Measurements from ENCODE around the gene HSD3B7.
"Not testable (repeated sequence)": the region's sequence is repeated elsewhere in the genome, so short reads cannot be mapped to it uniquely, and the experiment has no call there.

The HSD3B7 gene

DNA sequence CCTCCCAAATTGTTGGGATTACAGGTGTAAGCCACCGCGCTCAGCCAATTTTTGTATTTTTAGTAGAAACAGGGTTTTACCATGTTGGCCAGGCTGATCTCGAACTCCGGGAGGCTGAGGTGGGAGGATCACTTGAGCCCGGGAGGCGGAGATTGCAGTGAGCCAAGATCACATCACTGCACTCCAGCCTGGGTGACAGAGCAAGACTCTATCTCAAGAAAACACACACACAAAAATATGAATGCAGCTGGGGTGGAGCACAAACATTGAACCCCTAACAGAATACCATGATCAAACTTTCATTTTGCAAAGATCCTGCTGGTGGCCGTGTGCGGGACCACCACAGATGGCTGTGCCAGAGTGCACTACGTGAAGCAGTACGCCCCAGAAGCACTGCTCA is 32.7 kb downstream of the HSD3B7 start:
- not testable (repeated sequence) for DNase-seq (ENCODE audit: low read depth in 2 of 3, low spot score in 1 of 3)

DNA sequence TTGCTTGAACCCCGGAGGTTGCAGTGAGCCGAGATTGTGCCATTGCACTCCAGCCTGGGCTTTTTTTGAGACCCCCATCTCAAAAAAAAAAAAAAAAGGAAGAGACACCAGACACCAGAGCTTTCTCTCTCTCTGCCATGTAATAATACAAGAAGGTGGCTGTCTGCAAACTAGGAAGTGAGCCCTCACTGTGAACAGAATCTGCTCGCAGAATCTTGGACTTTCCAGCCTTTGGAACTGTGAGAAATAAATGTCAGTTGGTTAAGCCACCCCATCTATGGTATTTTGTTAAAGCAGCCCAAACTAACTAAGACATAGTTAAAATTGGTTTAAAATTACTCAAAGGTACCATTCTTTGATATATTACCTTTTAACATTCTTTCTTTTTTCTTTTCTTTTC is 35.5 kb downstream of the HSD3B7 start:
- no peak for DNase-seq (ENCODE audit: low read depth in 2 of 3, low spot score in 1 of 3)

DNA sequence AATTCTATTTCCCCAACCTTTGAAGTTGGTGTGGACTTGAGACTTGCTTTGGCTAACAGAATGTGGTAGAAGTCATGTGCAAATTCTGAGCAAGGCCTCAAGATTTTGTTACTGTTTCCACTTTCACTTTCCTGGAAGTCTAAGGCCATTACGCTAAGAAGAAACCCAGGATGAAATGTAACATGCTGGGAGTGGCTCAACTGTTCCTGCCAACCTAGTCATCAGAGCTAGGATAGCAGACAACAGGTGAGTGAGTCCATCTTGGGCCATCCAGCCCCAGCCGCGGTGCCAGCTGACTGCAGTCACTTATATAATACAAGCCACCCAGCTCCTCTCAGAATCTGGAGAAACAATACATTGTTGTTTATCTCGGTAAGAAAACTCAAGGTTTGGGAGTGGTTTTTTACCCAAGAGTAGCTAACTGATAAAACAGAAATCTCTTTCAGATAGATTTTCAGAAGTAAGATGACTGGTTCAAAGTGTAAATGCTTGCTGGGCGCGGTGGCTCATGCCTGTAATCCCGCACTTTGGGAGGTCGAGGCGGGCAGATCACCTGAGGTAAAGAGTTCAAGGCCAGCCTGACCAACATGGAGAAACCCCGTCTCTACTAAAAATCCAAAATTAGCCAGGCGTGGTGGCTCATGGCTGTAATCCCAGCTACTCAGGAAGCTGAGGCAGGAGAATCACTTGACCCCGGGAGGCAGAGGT is 37.7 kb downstream of the HSD3B7 start:
- DNase-seq (ENCODE audit: low read depth in 2 of 3, low spot score in 1 of 3): no peak

DNA sequence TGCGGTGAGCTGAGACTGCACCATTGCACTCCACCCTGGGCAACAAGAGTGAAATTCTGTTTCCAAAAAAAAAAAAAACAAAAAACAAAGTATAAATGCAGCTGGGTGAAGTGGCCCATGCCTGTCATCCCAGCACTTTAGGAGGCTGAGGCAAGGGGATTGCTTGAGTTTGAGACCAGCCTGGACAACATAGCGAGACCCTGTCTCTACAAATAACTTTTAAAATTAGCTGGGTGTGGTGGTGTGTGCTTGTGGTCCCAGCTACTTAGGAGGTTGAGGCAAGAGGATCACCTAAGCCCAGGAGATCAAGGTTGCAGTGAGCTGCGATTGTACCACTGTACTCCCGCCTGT is 38.2 kb downstream of the HSD3B7 start:
- no peak for DNase-seq (ENCODE audit: low read depth in 2 of 3, low spot score in 1 of 3)

DNA sequence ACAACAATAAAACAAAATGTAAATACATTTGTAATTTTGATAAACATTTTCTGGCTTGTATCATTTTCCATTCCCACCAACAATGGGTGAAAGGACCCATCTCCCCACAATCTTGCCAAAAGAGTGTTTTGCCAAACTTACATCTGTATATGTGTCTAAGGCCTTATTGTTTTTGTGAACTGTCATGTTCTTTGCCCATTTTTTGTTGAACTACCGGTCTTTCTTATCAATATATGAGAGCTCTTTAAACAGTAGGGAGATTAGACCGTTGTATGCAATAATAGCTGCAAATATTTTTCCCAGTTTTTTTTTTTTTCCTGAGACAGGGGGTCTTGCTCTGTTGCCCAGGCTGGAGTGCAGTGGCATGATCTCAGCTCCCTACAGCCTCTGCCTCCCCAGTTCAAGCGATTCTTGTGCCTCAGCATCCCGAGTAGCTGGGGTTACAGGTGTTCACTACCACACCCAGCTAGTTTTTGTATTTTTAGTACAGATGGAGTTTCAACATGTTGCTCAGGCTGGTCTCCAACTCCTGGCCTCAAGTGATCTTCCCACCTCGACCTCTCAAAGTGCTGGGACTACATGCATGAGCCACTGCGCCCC is 38.7 kb downstream of the HSD3B7 start:
- DNase-seq (ENCODE audit: low read depth in 2 of 3, low spot score in 1 of 3): no peak

DNA sequence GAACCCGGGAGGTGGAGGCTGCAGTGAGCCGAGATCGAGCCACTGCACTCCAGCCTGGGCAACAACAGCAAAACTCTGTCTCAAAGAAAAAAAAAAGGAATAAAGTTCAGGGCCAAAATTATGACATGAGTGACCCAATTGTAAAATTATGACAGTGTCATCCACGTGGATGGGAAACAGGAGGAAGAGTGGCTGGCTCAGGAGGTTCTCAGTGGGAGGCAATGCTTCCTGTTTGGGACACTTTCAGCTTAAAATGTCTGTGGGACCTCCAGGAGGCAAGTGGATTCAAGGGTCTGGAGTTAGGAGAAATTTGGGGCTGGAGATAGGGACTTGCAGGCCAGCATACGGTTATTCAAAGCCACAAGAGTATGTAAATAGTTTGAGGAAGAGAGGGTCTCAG is 40.3 kb downstream of the HSD3B7 start:
- DNase-seq (ENCODE audit: low read depth in 2 of 3, low spot score in 1 of 3): no peak

DNA sequence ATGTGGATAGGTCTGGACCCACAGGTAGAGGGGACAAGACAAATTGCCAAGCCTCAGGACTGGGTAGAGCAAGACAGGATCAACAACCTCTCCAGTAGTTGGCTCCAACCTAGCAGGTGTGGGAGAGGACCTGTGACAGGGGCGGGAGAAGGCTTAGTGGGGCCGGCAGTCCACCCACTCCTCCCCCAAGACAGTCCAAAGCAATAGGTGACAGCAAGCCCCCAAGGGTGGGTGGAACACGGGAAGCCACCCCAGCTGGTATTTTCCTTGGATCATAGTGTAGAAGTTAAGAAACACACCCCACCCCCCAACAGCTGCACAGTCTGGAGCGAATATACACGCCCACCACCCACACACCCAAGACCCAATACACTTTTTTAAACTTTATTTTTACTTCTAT is 44.3 kb downstream of the HSD3B7 start:
- no peak for DNase-seq (ENCODE audit: low read depth in 2 of 3, low spot score in 1 of 3)

DNA sequence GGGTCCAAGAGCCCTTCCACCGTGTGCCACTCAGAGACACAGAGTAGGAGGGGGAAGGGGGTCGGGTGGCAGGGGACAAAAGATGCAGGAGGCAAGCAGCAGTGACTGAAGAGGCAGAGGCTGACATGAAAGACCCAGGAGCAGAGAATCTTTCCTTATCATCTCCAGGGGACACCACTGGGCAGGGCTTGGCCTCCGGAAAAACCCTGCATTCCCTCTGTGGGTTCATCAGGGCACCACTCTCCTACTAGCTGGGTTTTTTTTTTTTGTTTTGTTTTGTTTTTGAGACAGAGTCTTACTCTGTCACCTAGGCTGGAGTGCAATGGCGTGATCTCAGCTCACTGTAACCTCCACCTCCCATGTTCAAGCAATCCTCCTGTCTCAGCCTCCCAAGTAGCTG is 46.3 kb downstream of the HSD3B7 start:
- DNase-seq (ENCODE audit: low read depth in 2 of 3, low spot score in 1 of 3): no peak

DNA sequence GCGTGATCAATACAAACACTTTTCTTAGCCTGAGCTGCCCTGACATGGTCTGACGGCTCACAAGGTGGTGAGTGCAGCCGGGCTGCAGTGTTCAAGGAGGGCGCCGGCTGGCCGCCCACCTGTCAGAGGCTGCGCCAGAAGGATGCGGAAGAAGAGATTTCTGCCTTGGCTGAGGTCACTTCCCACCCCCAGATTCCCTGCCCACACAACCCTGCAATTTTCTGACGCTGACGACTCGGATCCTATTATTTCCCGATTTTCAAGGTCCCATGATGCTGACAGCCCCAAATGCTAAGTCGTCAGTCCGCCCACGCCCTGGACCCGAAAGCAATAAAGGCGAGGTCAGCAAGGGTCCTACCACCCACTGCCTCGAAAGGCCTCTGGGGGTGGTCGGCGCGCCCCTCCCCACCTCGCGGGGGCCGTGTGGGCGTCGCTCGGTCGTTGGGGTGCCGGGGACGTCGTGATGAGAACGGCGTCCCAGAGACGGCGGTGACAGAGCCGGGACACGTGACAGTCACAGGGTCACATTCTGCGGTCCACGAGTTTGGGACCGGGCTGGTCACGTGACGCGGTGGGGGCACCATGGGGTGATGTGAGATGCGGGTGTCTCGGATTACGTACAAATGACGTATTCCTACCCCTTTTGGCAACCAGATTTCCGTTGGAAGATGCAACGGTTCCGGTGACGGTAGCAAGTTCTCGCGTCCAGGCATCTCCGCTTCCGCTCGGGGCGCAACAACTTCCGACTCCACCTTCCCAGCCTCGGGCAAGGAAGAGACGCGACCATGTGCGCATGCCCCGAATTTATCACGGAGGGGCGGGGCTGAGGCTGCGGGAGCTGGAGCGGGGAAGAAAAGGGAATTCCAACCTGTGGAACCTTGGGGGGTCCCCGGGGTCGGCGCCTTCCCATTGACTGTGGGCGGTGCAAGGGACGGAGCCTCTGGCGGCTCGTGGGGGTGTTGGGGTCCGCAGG is 48.0 kb downstream of the HSD3B7 start, which contains the start of gene STX4:
TSS of gene STX4 (plus strand) at position 823 of the 973 bp plus-strand sequence. CDS start 248 bp downstream, outside the sequence.
- peak; percentile 90 to 96 (median 92) for DNase-seq (ENCODE audit: low read depth in 2 of 3, low spot score in 1 of 3)

DNA sequence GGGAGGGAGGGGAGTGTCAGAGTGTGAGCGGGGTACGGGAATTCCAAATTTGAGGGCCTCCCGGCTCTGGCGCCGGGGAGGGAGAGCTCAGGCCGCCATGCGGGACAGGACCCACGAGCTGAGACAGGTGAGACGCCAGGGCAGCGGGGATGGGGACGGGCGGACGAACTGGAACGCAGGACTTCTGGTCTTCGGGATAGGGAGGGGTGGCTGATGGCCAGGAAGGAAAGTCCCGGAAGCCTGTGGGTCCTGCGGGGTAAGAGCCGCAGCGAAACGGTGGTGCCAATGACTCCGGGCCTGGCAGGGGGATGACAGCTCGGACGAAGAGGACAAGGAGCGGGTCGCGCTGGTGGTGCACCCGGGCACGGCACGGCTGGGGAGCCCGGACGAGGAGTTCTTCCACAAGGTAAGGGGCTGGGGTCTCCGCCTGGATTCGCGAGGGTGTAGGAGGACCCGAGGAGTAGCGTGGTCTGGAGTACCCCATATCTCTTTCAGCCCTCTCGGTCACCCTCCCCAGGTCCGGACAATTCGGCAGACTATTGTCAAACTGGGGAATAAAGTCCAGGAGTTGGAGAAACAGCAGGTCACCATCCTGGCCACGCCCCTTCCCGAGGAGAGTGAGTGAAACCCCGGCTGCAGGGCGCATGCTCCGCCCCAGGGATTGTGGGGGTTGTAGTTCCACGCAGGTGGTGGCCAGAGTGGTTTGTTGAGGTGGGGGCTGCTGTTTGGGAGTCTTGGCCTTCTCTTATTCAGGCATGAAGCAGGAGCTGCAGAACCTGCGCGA is 48.9 kb downstream of the HSD3B7 start:
- DNase-seq (ENCODE audit: low read depth in 2 of 3, low spot score in 1 of 3): peak; percentile 71 to 86 (median 83)

DNA sequence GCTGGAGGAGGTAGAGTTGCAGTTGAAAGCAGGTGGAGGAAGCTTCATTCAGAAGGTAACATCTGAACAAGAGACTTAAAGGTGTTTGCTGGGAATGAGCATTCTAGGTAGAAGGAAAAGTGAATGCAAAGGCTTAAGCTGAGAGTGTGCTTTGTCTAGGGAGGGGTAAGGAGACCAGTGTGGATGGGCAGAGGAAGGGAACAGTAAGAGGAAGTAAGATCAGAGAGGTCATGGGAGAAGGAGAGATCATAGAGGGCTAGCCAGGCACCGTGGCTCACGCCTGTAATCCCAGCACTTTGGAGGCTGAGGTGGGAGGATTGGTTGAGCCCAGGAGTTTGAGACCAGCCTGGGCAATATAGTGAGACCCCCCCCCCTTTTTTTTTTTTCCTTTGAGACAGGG is 51.7 kb downstream of the HSD3B7 start:
- DNase-seq (ENCODE audit: low read depth in 2 of 3, low spot score in 1 of 3): no peak
